ENCODE measurements around the gene WDR12.

DNA sequence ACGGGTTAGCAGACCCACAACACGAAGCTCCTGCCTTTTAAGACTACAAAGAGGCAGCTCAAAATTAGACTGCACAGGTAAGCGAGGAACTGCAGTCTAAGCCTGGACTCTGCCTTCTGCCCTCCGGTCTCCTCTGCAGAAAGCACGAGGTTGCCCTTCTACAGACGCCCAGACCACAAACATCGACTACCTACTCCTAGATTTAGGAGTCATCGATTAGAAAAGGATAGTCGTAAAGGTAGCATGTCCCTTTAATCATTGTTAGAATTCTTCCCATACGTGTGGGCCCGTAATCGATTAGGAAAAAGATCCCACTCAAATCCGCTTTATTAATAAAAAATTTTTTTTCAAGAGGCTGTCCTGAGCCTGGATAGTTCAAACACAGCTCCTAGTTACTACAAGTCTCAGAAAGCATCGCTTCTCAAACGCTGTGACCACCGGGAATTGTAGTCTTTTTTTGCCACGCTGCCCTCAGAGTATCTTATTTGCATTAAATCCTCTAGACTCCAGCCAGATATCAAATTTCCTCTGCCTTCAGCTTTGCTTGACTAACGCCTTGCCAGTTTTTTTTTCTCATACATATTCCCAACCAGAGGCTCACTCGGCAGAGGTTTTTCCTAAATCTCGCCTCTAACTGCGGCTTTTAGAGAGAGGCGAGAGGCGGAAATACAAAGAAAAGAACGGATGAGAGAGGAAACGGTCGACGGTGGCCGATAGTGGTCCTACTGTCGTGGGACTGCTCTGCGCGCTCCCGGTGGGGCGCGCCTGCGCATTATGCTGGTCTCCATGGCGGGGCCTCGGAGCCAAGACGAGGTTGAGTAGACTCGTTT is at the start of gene WDR12, which contains the start of gene CARF:
- TF ChIP-seq EZH2 (IDR thresholded peaks at IDR 0.05; ENCODE audit: insufficient read depth, poor library complexity, severe bottlenecking) (no peak), EZH2phosphoT487 (IDR thresholded peaks at IDR 0.05; ENCODE audit: insufficient read depth, low read depth) (no peak)

All from GM23248 (cell line).